ENCODE results near the gene PHF13.

PHF13 gene

DNA sequence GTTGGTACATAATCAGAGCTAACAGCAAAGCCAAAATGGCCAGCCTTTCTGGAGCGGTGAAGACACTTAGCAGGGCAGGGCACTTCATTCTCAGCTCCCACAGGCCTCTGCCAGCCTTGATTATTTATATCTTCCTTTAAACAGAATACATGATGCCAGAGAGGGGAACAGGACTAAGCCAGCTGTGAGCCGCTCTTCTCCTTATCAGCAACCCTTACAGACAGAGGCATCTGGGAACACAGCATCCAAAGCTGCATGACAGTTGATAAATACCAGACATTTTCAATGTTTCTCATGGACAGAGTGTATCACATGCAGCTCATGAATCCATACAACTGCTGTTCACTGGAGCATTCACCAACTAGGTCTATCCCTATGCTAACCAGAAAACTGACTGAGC lies 59.0 kb downstream of the PHF13 start:
- Histone ChIP-seq H3K79me2 (ENCODE audit: control insufficient read depth, insufficient read depth, low read length, unreplicated experiment) (peaks cover 2% of the 10 kb centered on the region), H2AFZ (ENCODE audit: low read length, unreplicated experiment) (no peak overlapping the region), H3K4me3 (ENCODE audit: low read depth, low read length) (no peak overlapping the region), H3K36me3 (ENCODE audit: insufficient read depth, low read length) (peaks cover 14% of the 10 kb centered on the region), H3K27ac (ENCODE audit: low read depth, low read length) (no peak overlapping the region), H3K4me1 (ENCODE audit: control insufficient read depth, insufficient read depth, low read length, unreplicated experiment) (no peaks in the 10 kb centered on the region), H3K27me3 (ENCODE audit: insufficient read depth, low read length) (no peaks in the 10 kb centered on the region)
